Measurements from ENCODE around the gene L2HGDH. TPM values are rescaled to one million over a fixed set of nuclear protein-coding genes. Genes with fewer than 3 reads are reported as not detected.

L2HGDH gene
- total RNA-seq, 3 donors from 2014 or later (not counting 1 experiment from before 2014, with no cell fraction given), result 4.2 to 5.6 (median 5.4) TPM

GRCh38 chr14:50260072-50260471 lies 52.0 kb downstream of the L2HGDH start:
- 100% methylated on average over 2 of the region's 3 CpGs for WGBS (ENCODE audit: insufficient coverage)
- Mint-ChIP-seq H3K4me1 (no peaks in the 10 kb centered on the region), H3K4me3 (no peak overlapping the region), H3K9me3 (no peaks in the 10 kb centered on the region), H3K36me3 (no peaks in the 10 kb centered on the region), H3K27ac (no peak overlapping the region), H3K27me3 (ENCODE audit: low read depth in 2 of 2) (no peaks in the 10 kb centered on the region)
- no peak for TF ChIP-seq CTCF (IDR thresholded peaks at IDR 0.05)
- H3K4me3 ChIP-seq (ENCODE audit: low read length), result no peak overlapping the region
- no peak overlapping the region for H3K27ac ChIP-seq (ENCODE audit: low read length)
- no peaks in the 10 kb centered on the region for H3K27me3 ChIP-seq (ENCODE audit: control insufficient read depth, insufficient read depth, low read length)
- DNase-seq, result no peak
- H3K4me1 ChIP-seq (ENCODE audit: control insufficient read depth, insufficient read depth, low read length), result no peaks in the 10 kb centered on the region
- H3K9me3 ChIP-seq (ENCODE audit: control insufficient read depth, insufficient read depth, low read length), result no peaks in the 10 kb centered on the region
- H3K36me3 ChIP-seq (ENCODE audit: control insufficient read depth, insufficient read depth, low read length), result no peaks in the 10 kb centered on the region
- no peak for ATAC-seq
- intact Hi-C loops (cut with micrococcal nuclease), result no loop called here

GRCh38 chr14:50257732-50258131 lies 54.3 kb downstream of the L2HGDH start:
- H3K36me3 Mint-ChIP-seq, result peaks cover 4% of the 10 kb centered on the region
- ATAC-seq, result no peak

GRCh38 chr14:50254248-50254647 lies 57.8 kb downstream of the L2HGDH start:
- no CpG with 5 or more reads among the region's 3 CpGs for WGBS (ENCODE audit: insufficient coverage)
- H3K27ac ChIP-seq (ENCODE audit: low read length), result no peak overlapping the region
- no peak overlapping the region for H3K4me3 Mint-ChIP-seq
- H3K27ac Mint-ChIP-seq, result no peak overlapping the region
- H3K4me3 ChIP-seq (ENCODE audit: low read length), result no peak overlapping the region
- no peaks in the 10 kb centered on the region for H3K4me1 ChIP-seq (ENCODE audit: control insufficient read depth, insufficient read depth, low read length)
- intact Hi-C loops (cut with micrococcal nuclease), result no loop called here
- no peaks in the 10 kb centered on the region for H3K9me3 Mint-ChIP-seq
- H3K27me3 ChIP-seq (ENCODE audit: control insufficient read depth, insufficient read depth, low read length), result no peaks in the 10 kb centered on the region
- no peak for ATAC-seq
- no peak for DNase-seq
- no peaks in the 10 kb centered on the region for H3K36me3 ChIP-seq (ENCODE audit: control insufficient read depth, insufficient read depth, low read length)
- H3K36me3 Mint-ChIP-seq, result peaks cover 19% of the 10 kb centered on the region
- no peak for TF ChIP-seq CTCF (IDR thresholded peaks at IDR 0.05)
- no peaks in the 10 kb centered on the region for H3K4me1 Mint-ChIP-seq
- no peaks in the 10 kb centered on the region for H3K9me3 ChIP-seq (ENCODE audit: control insufficient read depth, insufficient read depth, low read length)
- no peaks in the 10 kb centered on the region for H3K27me3 Mint-ChIP-seq (ENCODE audit: low read depth in 2 of 2)

More at GRCh38 chr14:50257732-50258131, 54.3 kb downstream of the L2HGDH start:
- intact Hi-C loops (cut with micrococcal nuclease), result no loop called here
- H3K4me1 Mint-ChIP-seq, result no peaks in the 10 kb centered on the region
- no peaks in the 10 kb centered on the region for H3K27me3 ChIP-seq (ENCODE audit: control insufficient read depth, insufficient read depth, low read length)
- H3K9me3 Mint-ChIP-seq, result no peaks in the 10 kb centered on the region
- H3K27ac Mint-ChIP-seq, result no peak overlapping the region
- no peak for DNase-seq
- no peak overlapping the region for H3K4me3 ChIP-seq (ENCODE audit: low read length)
- H3K27ac ChIP-seq (ENCODE audit: low read length), result no peak overlapping the region
- H3K36me3 ChIP-seq (ENCODE audit: control insufficient read depth, insufficient read depth, low read length), result no peaks in the 10 kb centered on the region
- no peaks in the 10 kb centered on the region for H3K4me1 ChIP-seq (ENCODE audit: control insufficient read depth, insufficient read depth, low read length)
- H3K27me3 Mint-ChIP-seq (ENCODE audit: low read depth in 2 of 2), result no peaks in the 10 kb centered on the region
- no peak for TF ChIP-seq CTCF (IDR thresholded peaks at IDR 0.05)
- H3K9me3 ChIP-seq (ENCODE audit: control insufficient read depth, insufficient read depth, low read length), result no peaks in the 10 kb centered on the region
- no CpG with 5 or more reads among the region's 2 CpGs for WGBS (ENCODE audit: insufficient coverage)
- no peak overlapping the region for H3K4me3 Mint-ChIP-seq

GRCh38 chr14:50249136-50249775 lies 62.8 kb downstream of the L2HGDH start:
- DNase-seq, result no peak
- Mint-ChIP-seq H3K27me3 (ENCODE audit: low read depth in 2 of 2) (no peaks in the 10 kb centered on the region), H3K4me3 (no peak overlapping the region), H3K36me3 (peaks cover 19% of the 10 kb centered on the region), H3K9me3 (no peaks in the 10 kb centered on the region), H3K27ac (no peak overlapping the region), H3K4me1 (no peaks in the 10 kb centered on the region)
- Histone ChIP-seq H3K9me3 (ENCODE audit: control insufficient read depth, insufficient read depth, low read length) (no peaks in the 10 kb centered on the region), H3K4me3 (ENCODE audit: low read length) (no peak overlapping the region), H3K4me1 (ENCODE audit: control insufficient read depth, insufficient read depth, low read length) (no peaks in the 10 kb centered on the region), H3K36me3 (ENCODE audit: control insufficient read depth, insufficient read depth, low read length) (no peaks in the 10 kb centered on the region), H3K27me3 (ENCODE audit: control insufficient read depth, insufficient read depth, low read length) (no peaks in the 10 kb centered on the region), H3K27ac (ENCODE audit: low read length) (no peak overlapping the region)
- TF ChIP-seq CTCF (IDR thresholded peaks at IDR 0.05), result no peak
- intact Hi-C loops (cut with micrococcal nuclease), result no loop called here
- 88% methylated on average over 7 of the region's 7 CpGs for WGBS (ENCODE audit: insufficient coverage)
- no peak for ATAC-seq
